Suprapubic skin (tissue), 4 donors: Measurements from ENCODE around the gene NDFIP1. TPM values are rescaled to one million over a fixed set of nuclear protein-coding genes. Genes with fewer than 3 reads are reported as not detected.

ENCODE experiments used
- DNase-seq, 2 donors: peaks; one replicate each; pipeline ENCODE4 v3.0.0-alpha.2; 2019; ENCODE audit warnings: low spot score in 2 of 2
- H3K27ac ChIP-seq: fragments of 200-600 bp; sonication (generic); one replicate; pipeline ENCODE4 v1.5.1; 2019
- H3K27me3 ChIP-seq: fragments of 200-600 bp; sonication (generic); one replicate; pipeline ENCODE4 v1.5.1; 2019
- H3K36me3 ChIP-seq: fragments of 200-600 bp; sonication (generic); one replicate; pipeline ENCODE4 v1.5.1; 2019
- H3K4me1 ChIP-seq: fragments of 200-600 bp; sonication (generic); one replicate; pipeline ENCODE4 v1.5.1; 2019
- H3K4me3 ChIP-seq: fragments of 200-600 bp; sonication (generic); one replicate; pipeline ENCODE4 v1.5.1; 2019; ENCODE audit warnings: mild to moderate bottlenecking
- H3K9me3 ChIP-seq: fragments of 200-600 bp; sonication (generic); one replicate; pipeline ENCODE4 v1.5.1; 2019
- EP300 ChIP-seq: sonication (generic); formaldehyde crosslinking; IDR thresholded peaks from one replicate; pipeline ENCODE4 v1.6.1; 2017; ENCODE audit warnings: antibody characterized with exemption
- POLR2A ChIP-seq, 2 donors: fragments of 450-650 bp; IDR thresholded peaks; one replicate each; pipeline ENCODE4 v1.6.1; 2017; ENCODE audit warnings: antibody characterized with exemption in 2 of 2, mild to moderate bottlenecking in 2 of 2, moderate library complexity in 2 of 2
- POLR2AphosphoS5 ChIP-seq, 3 donors: sonication (generic); formaldehyde crosslinking; IDR thresholded peaks; one replicate each; pipeline ENCODE4 v1.6.1; 2017; ENCODE audit warnings: antibody characterized with exemption in 3 of 3
- WGBS: methylation state at CpG from one replicate; pipeline ENCODE4 v1.1.5; 2018; 5-methylcytosine and 5-hydroxymethylcytosine counted together
- total RNA-seq, 4 donors: library from RNA; depleted of rRNA; stranded (reverse); fragments of >200 nt; gene quantifications; one replicate each; pipeline ENCODE4 v1.1.0, GENCODE V29; 2016
- TF ChIP-seq, protein P1 (sequence below), 2 donors: fragments of 200-600 bp in 1 of 2; fragments of 450-650 bp in 1 of 2; sonication (generic) in 1 of 2; IDR thresholded peaks; one replicate each; pipeline ENCODE4 v1.5.1; 2016 to 2019; ENCODE audit warnings: antibody characterized with exemption in 2 of 2, mild to moderate bottlenecking in 1 of 2, moderate library complexity in 1 of 2

NDFIP1 gene
- total RNA-seq, 4 donors from 2014 or later: 57.8 to 116 (median 75.7) TPM

DNA sequence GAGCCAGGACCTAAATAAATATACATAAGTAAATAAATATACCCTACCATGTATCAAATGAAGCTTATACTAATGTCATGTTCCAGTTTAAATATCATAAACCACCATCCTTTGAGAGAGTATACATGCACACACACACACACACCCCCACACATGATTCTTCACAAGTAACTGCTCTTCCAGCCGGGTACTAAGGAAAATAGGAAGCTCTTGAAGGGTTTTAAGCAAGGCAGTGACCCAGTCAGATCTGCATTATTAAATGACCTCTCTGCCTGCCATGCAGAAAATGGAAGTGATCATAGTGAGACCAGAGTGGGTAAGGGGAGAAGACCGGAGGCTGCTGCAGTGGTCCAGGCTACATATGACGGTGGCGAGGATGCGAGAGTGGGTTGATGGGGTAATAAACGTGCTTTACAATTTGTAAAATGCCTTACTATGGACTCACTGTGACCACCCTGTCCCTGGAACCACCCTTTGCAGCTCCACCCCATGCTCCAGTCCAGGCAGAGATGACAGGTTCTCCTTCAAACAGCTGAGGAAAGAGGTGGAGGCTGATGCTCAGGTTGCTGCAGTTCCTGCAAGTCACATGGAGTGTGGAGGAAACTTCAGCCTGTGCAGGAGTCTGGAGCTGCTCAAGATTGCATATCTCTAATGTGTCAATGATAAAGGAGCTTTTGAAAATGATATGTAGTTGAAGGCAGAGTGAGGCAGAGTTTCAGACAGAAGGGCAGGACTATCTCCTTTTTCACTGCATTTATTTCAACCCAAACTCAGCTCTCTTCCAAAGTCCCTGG lies 38.8 kb upstream of the NDFIP1 start:
- 92% methylated on average over 6 of the region's 6 CpGs for WGBS
- H3K36me3 ChIP-seq: no peaks in the 10 kb centered on the region
- no peak for DNase-seq

DNA sequence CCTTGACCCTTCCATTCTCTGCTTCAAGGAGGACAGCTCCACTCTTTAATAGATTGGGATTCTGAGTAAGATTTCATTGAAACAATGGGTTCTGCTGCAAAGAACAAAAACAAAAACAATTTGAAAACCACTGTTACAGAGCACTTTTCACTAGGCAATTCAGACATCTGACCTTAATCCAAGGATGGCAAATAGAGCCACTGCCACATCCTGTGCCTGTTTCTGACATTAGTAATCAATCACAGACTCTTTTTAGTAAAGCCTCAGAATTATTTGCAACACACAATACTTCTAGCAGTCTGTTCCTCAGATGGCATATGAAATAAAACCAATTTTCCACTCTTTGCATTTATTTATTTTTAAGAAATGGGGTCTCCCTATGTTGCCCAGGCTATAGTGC lies 37.8 kb upstream of the NDFIP1 start:
- Histone ChIP-seq H3K9me3 (no peaks in the 10 kb centered on the region), H3K4me1 (no peaks in the 10 kb centered on the region)

More for the DNA sequence above, 38.8 kb upstream of the NDFIP1 start:
- Histone ChIP-seq H3K27ac (no peak overlapping the region), H3K9me3 (no peaks in the 10 kb centered on the region), H3K27me3 (no peaks in the 10 kb centered on the region), H3K4me1 (no peaks in the 10 kb centered on the region), H3K4me3 (no peak overlapping the region)
- TF ChIP-seq POLR2AphosphoS5 (IDR thresholded peaks at IDR 0.05) (no peak), POLR2A (IDR thresholded peaks at IDR 0.05) (no peak), EP300 (no peak)
- TF ChIP-seq, protein P1, sequence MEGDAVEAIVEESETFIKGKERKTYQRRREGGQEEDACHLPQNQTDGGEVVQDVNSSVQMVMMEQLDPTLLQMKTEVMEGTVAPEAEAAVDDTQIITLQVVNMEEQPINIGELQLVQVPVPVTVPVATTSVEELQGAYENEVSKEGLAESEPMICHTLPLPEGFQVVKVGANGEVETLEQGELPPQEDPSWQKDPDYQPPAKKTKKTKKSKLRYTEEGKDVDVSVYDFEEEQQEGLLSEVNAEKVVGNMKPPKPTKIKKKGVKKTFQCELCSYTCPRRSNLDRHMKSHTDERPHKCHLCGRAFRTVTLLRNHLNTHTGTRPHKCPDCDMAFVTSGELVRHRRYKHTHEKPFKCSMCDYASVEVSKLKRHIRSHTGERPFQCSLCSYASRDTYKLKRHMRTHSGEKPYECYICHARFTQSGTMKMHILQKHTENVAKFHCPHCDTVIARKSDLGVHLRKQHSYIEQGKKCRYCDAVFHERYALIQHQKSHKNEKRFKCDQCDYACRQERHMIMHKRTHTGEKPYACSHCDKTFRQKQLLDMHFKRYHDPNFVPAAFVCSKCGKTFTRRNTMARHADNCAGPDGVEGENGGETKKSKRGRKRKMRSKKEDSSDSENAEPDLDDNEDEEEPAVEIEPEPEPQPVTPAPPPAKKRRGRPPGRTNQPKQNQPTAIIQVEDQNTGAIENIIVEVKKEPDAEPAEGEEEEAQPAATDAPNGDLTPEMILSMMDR (IDR thresholded peaks at IDR 0.05): no peak

DNA sequence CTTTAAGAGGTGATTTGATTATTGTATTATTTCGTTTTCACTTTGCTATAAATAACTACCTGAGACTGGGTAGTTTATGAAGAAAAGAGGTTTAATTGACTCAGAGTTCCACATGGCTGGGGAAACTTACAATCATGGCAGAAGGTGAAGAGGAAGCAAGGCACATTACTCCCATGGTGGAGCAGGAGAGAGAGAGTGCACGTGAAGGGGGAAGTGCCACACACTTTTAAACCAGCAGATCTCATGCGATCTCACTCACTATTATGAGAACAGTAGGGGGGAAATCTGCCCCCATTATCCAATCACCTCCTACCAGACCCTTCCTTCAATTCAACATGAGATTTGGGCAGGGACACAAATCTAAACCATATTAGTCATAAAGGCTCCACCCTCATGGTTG lies 36.1 kb upstream of the NDFIP1 start:
- no peak for DNase-seq
- no peak overlapping the region for H3K27ac ChIP-seq
- H3K4me1 ChIP-seq: no peaks in the 10 kb centered on the region
- no peak overlapping the region for H3K4me3 ChIP-seq
- 65% methylated on average over 3 of the region's 3 CpGs for WGBS
- no peaks in the 10 kb centered on the region for H3K27me3 ChIP-seq
- no peaks in the 10 kb centered on the region for H3K36me3 ChIP-seq
- TF ChIP-seq EP300 (no peak), POLR2A (IDR thresholded peaks at IDR 0.05) (no peak), POLR2AphosphoS5 (IDR thresholded peaks at IDR 0.05) (no peak)
- TF ChIP-seq, protein P1 (IDR thresholded peaks at IDR 0.05): no peak
- H3K9me3 ChIP-seq: no peaks in the 10 kb centered on the region

More for the DNA sequence above, 37.8 kb upstream of the NDFIP1 start:
- Histone ChIP-seq H3K36me3 (no peaks in the 10 kb centered on the region), H3K27ac (no peak overlapping the region), H3K27me3 (no peaks in the 10 kb centered on the region), H3K4me3 (no peak overlapping the region)
- TF ChIP-seq EP300: no peak
- TF ChIP-seq POLR2AphosphoS5 (IDR thresholded peaks at IDR 0.05): no peak
- TF ChIP-seq POLR2A (IDR thresholded peaks at IDR 0.05): no peak
- TF ChIP-seq, protein P1 (IDR thresholded peaks at IDR 0.05): no peak
- DNase-seq: no peak

DNA sequence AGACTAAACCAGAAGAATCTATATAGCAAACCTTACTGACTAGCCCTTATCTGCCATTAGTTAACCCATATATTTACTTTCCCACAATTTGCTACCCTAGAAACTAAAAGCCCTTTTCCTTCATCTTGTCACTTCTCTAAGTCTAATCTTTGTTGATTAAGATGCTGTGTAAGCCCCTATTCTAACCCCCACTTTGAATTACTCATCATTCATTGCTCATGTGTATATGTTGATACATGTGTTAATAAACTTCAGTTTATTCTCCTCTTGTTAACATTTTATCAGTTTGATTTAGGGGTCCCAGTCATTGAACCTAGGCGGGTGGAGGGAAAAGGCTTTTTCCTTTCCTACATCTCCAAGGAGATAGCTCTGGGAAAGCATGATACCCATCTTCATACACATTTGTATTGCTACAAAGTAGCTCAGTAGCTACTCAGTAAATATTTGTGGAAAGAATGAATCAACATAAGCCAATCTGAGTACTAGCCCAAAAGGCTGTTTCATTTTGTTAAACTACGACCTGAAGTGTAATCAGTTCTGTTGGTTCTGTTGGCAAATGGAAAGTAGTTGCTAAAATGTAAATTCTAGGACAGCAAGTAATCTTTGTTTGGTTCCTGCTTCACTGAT lies 35.1 kb upstream of the NDFIP1 start:
- Histone ChIP-seq H3K4me1 (no peaks in the 10 kb centered on the region), H3K27me3 (no peaks in the 10 kb centered on the region), H3K4me3 (no peak overlapping the region), H3K36me3 (no peaks in the 10 kb centered on the region), H3K9me3 (no peaks in the 10 kb centered on the region), H3K27ac (no peak overlapping the region)
- TF ChIP-seq POLR2AphosphoS5 (IDR thresholded peaks at IDR 0.05) (no peak), EP300 (no peak), POLR2A (IDR thresholded peaks at IDR 0.05) (no peak)
- TF ChIP-seq, protein P1 (IDR thresholded peaks at IDR 0.05): no peak
- DNase-seq: no peak
- WGBS: 86% methylated on average over 2 of the region's 2 CpGs

DNA sequence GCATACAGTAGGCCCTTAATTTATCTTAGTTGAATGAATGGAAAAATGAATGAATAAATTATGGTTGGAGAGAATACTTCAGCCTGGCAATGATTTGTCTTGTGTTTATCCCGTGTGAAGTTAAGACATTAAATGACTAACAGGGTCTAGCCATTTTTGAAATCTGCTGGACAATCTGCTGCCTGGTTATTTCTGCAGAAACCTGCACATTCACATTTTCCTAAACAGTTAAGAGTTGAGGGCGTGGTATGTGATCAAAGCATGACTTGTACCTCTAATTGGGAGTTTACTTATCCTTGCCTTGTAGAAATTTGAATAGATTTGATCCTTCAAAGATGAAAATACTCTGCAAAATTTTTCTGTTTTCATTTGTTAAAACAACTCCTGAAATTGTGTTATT lies 34.6 kb upstream of the NDFIP1 start:
- no peak overlapping the region for H3K27ac ChIP-seq
- no peaks in the 10 kb centered on the region for H3K27me3 ChIP-seq
- H3K4me3 ChIP-seq: no peak overlapping the region
- DNase-seq: no peak
- no peaks in the 10 kb centered on the region for H3K9me3 ChIP-seq
- no peaks in the 10 kb centered on the region for H3K36me3 ChIP-seq
- peaks cover 1% of the 10 kb centered on the region for H3K4me1 ChIP-seq
- 60% methylated on average over 2 of the region's 2 CpGs for WGBS
- no peak for TF ChIP-seq POLR2A (IDR thresholded peaks at IDR 0.05)
- no peak for TF ChIP-seq EP300
- TF ChIP-seq, protein P1 (IDR thresholded peaks at IDR 0.05): no peak
- no peak for TF ChIP-seq POLR2AphosphoS5 (IDR thresholded peaks at IDR 0.05)
